Measurements from ENCODE around the gene RANBP17. TPM values are rescaled to one million over a fixed set of nuclear protein-coding genes. Genes with fewer than 3 reads are reported as not detected.

The RANBP17 gene
- polyA plus RNA-seq, 1 of the 3 experiments (the other 2 are of a cell fraction), result 6.0 TPM

DNA sequence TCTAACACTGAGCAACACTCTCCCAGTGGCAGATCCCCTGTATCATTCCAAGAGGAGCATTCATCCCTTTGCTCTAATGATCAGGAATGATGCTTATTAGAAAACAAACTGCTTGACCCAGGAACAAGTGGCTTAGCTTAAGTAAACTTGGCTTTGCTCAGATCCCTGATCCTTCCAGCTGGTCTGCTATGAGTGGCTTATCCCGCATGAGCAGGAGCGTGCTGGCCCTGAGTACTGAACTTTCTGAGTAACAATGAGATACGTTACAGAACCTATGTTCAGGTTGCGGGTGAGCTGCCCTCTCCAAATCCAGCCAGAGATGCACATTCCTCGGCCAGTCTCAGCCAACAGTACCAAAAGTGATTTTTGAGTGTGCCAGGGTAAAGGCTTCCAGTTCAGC lies 48.6 kb upstream of the RANBP17 start:
- H4K20me1 ChIP-seq (ENCODE audit: insufficient read depth), result no peaks in the 10 kb centered on the region
- no peaks in the 10 kb centered on the region for H3K27me3 ChIP-seq (ENCODE audit: insufficient read depth)
- 0% methylated on average over 1 of the region's 5 CpGs for WGBS (ENCODE audit: low lambda C conversion rate)
- ChIA-PET CTCF (interaction anchor here (0.5 to 1.8 kb wide), 5 partner anchors 10 to 306 kb away, joined by 3 to 4 read pairs (median 3); no protein-coding TSS in a partner anchor), POLR2A (no interaction called here)
- H3K9ac ChIP-seq, result no peak overlapping the region
- DNase-seq, result no peak
- H3K4me3 ChIP-seq (ENCODE audit: low read depth in 2 of 2, low read length in 1 of 2), result no peak overlapping the region
- no peak overlapping the region for H3K27ac ChIP-seq (ENCODE audit: low read depth in 2 of 2, low read length in 1 of 2)
- no peak overlapping the region for H3K4me2 ChIP-seq
- no peaks in the 10 kb centered on the region for H3K9me3 ChIP-seq
- H3K9me2 ChIP-seq, result no peaks in the 10 kb centered on the region
- H2AFZ ChIP-seq (ENCODE audit: low read depth), result no peak overlapping the region
- no peaks in the 10 kb centered on the region for H3K79me2 ChIP-seq (ENCODE audit: insufficient read depth)
- H3K4me1 ChIP-seq (ENCODE audit: control insufficient read depth in 1 of 2, insufficient read depth in 2 of 2, low read depth in 1 of 2, low read length in 1 of 2), result no peaks in the 10 kb centered on the region
- H3K36me3 ChIP-seq (replicated peaks in 1 of 2; ENCODE audit: control insufficient read depth in 1 of 2, insufficient read depth in 2 of 2, low read length in 1 of 2), result no peaks in the 10 kb centered on the region
- TF ChIP-seq TEAD4 (IDR thresholded peaks at IDR 0.05; ENCODE audit: borderline replicate concordance, insufficient read depth), result no peak
- TF ChIP-seq FOSL2 (IDR thresholded peaks at IDR 0.05; ENCODE audit: borderline replicate concordance, low read depth), result no peak
- no peak for TF ChIP-seq FOXJ3 (CRISPR knock-in tag; IDR thresholded peaks at IDR 0.05)
- H3F3A ChIP-seq (replicated peaks; ENCODE audit: insufficient read depth), result no peaks in the 10 kb centered on the region

DNA sequence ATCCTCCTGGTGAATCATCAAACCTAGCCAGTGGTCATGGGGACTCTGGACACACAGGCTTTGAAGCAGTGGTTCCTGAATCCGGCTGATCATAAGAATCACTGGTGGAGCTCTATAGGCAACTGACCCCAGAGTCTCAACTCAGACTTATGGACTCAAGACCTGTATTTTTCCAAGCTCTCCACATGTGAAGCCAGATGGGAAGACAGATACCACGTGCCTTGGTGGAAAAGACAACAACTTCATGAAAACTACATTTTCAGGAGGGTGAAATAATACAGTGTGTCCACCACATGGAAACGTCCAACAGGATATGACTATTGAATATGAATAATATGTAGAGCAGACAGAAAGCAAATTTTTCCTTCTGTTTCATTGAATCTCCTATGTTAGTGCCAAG lies 44.6 kb upstream of the RANBP17 start:
- ChIA-PET CTCF (interaction anchor here (0.8 kb wide), 1 partner anchor 26 kb away, joined by 4 read pairs; no protein-coding TSS in a partner anchor), POLR2A (no interaction called here)
- no peak for TF ChIP-seq FOSL2 (IDR thresholded peaks at IDR 0.05; ENCODE audit: borderline replicate concordance, low read depth)
- no peak for TF ChIP-seq EZH2phosphoT487 (IDR thresholded peaks at IDR 0.05; ENCODE audit: borderline replicate concordance, low read depth)
- TF ChIP-seq, protein P1, sequence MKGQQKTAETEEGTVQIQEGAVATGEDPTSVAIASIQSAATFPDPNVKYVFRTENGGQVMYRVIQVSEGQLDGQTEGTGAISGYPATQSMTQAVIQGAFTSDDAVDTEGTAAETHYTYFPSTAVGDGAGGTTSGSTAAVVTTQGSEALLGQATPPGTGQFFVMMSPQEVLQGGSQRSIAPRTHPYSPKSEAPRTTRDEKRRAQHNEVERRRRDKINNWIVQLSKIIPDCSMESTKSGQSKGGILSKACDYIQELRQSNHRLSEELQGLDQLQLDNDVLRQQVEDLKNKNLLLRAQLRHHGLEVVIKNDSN (IDR thresholded peaks at IDR 0.05; ENCODE audit: borderline replicate concordance, low read depth), result no peak
- TF ChIP-seq, protein P2, sequence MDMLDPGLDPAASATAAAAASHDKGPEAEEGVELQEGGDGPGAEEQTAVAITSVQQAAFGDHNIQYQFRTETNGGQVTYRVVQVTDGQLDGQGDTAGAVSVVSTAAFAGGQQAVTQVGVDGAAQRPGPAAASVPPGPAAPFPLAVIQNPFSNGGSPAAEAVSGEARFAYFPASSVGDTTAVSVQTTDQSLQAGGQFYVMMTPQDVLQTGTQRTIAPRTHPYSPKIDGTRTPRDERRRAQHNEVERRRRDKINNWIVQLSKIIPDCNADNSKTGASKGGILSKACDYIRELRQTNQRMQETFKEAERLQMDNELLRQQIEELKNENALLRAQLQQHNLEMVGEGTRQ (IDR thresholded peaks at IDR 0.05; ENCODE audit: borderline replicate concordance, low read depth, low read length), result no peak
- TF ChIP-seq, protein P3, sequence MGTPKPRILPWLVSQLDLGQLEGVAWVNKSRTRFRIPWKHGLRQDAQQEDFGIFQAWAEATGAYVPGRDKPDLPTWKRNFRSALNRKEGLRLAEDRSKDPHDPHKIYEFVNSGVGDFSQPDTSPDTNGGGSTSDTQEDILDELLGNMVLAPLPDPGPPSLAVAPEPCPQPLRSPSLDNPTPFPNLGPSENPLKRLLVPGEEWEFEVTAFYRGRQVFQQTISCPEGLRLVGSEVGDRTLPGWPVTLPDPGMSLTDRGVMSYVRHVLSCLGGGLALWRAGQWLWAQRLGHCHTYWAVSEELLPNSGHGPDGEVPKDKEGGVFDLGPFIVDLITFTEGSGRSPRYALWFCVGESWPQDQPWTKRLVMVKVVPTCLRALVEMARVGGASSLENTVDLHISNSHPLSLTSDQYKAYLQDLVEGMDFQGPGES (IDR thresholded peaks at IDR 0.05; ENCODE audit: low read depth, low read length), result no peak
- no peak for TF ChIP-seq TAF1 (IDR thresholded peaks at IDR 0.05; ENCODE audit: borderline replicate concordance, low read depth, low read length)
- no peaks in the 10 kb centered on the region for H3K36me3 ChIP-seq (replicated peaks in 1 of 2; ENCODE audit: control insufficient read depth in 1 of 2, insufficient read depth in 2 of 2, low read length in 1 of 2)
- H3F3A ChIP-seq (replicated peaks; ENCODE audit: insufficient read depth), result no peaks in the 10 kb centered on the region
- no peak overlapping the region for H3K27ac ChIP-seq (ENCODE audit: low read depth in 2 of 2, low read length in 1 of 2)
- H3K9me3 ChIP-seq, result no peaks in the 10 kb centered on the region
- H2AFZ ChIP-seq (ENCODE audit: low read depth), result no peak overlapping the region
- H3K79me2 ChIP-seq (ENCODE audit: insufficient read depth), result no peaks in the 10 kb centered on the region
- DNase-seq, result no peak
- H3K27me3 ChIP-seq (ENCODE audit: insufficient read depth), result no peaks in the 10 kb centered on the region
- H3K4me2 ChIP-seq, result no peak overlapping the region
- no peak overlapping the region for H3K9ac ChIP-seq
- no peak overlapping the region for H3K4me3 ChIP-seq (ENCODE audit: low read depth in 2 of 2, low read length in 1 of 2)
- no peaks in the 10 kb centered on the region for H3K4me1 ChIP-seq (ENCODE audit: control insufficient read depth in 1 of 2, insufficient read depth in 2 of 2, low read depth in 1 of 2, low read length in 1 of 2)
- no peaks in the 10 kb centered on the region for H3K9me2 ChIP-seq
- H4K20me1 ChIP-seq (ENCODE audit: insufficient read depth), result no peaks in the 10 kb centered on the region
- 25% methylated on average over 3 of the region's 3 CpGs for WGBS (ENCODE audit: low lambda C conversion rate)

Measured in SK-N-SH (cell line).